EL (cell line): ENCODE data around the gene VGLL4.
"Not testable (repeated sequence)": the region's sequence is repeated elsewhere in the genome, so short reads cannot be mapped to it uniquely, and the experiment has no call there.

Experiments used
- DNase-seq: peaks from one replicate; pipeline ENCODE4 v3.0.0-alpha.2; 2016

VGLL4 gene

GRCh38 chr3:11643605-11644087 lies at the start of gene VGLL4:
Gene VGLL4 (minus strand): TSS chr3:11643915. CDS start chr3:11643518, 397 bp downstream.
- peak; percentile 90 for DNase-seq

GRCh38 chr3:11692532-11692813 lies 48.8 kb upstream of the VGLL4 start:
- DNase-seq = no peak

GRCh38 chr3:11691767-11692531 lies 48.2 kb upstream of the VGLL4 start:
- DNase-seq = no peak

- DNase-seq = peak; percentile 60
Measured at GRCh38 chr3:11690863-11691766, 47.4 kb upstream of the VGLL4 start.

- no peak for DNase-seq
Measured at GRCh38 chr3:11689749-11690148, 46.0 kb upstream of the VGLL4 start.

- not testable (repeated sequence) for DNase-seq
Measured at GRCh38 chr3:11684980-11685379, 41.3 kb upstream of the VGLL4 start.

GRCh38 chr3:11680509-11680908 lies 36.8 kb upstream of the VGLL4 start:
- no peak for DNase-seq

GRCh38 chr3:11679964-11680363 lies 36.2 kb upstream of the VGLL4 start:
- DNase-seq = no peak

GRCh38 chr3:11672363-11672762 lies 28.6 kb upstream of the VGLL4 start:
- no peak for DNase-seq

GRCh38 chr3:11671648-11672100 lies 28.0 kb upstream of the VGLL4 start:
- DNase-seq = peak; percentile 43

GRCh38 chr3:11668243-11669235 lies 24.8 kb upstream of the VGLL4 start:
- DNase-seq = peak; percentile 49

GRCh38 chr3:11665331-11665730 lies 21.6 kb upstream of the VGLL4 start:
- no peak for DNase-seq

GRCh38 chr3:11662392-11662990 lies 18.8 kb upstream of the VGLL4 start:
- no peak for DNase-seq

GRCh38 chr3:11661827-11662226 lies 18.1 kb upstream of the VGLL4 start:
- DNase-seq = peak; percentile 64

- no peak for DNase-seq
Measured at GRCh38 chr3:11661052-11661656, 17.4 kb upstream of the VGLL4 start.

- DNase-seq = no peak
Measured at GRCh38 chr3:11660242-11660641, 16.5 kb upstream of the VGLL4 start.

GRCh38 chr3:11658180-11658579 lies 14.5 kb upstream of the VGLL4 start:
- no peak for DNase-seq

GRCh38 chr3:11655196-11655928 lies 11.6 kb upstream of the VGLL4 start:
- DNase-seq = no peak

GRCh38 chr3:11654166-11654565 lies 10.5 kb upstream of the VGLL4 start:
- DNase-seq = no peak

GRCh38 chr3:11653298-11654055 lies 9.8 kb upstream of the VGLL4 start:
- DNase-seq = no peak
